HG03442 (cell line): ENCODE results near the gene RAB8A.
A peak's percentile ranks its signal among the peaks of the same experiment; 100 is the strongest.
"Not testable (repeated sequence)": the region's sequence is repeated elsewhere in the genome, so short reads cannot be mapped to it uniquely, and the experiment has no call there.

Source experiments
- ATAC-seq: cut with Tn5 transposase; IDR thresholded peaks from one replicate; pipeline ENCODE4 v1.9.1; 2021; ENCODE audit warnings: mild to moderate bottlenecking, moderate library complexity; ENCODE audit not compliant: unreplicated experiment

RAB8A gene

GRCh38 chr19:16106121-16106520 lies 5.6 kb upstream of the RAB8A start:
- ATAC-seq, result no peak

GRCh38 chr19:16111909-16112752 lies 442 bp downstream of the RAB8A start:
- ATAC-seq, result no peak

- ATAC-seq, result no peak
Measured at GRCh38 chr19:16112778-16113177, 1.1 kb downstream of the RAB8A start.

GRCh38 chr19:16113727-16114126 lies 2.0 kb downstream of the RAB8A start:
- ATAC-seq, result no peak

- no peak for ATAC-seq
Measured at GRCh38 chr19:16115301-16116039, 3.8 kb downstream of the RAB8A start.

GRCh38 chr19:16116067-16116466 lies 4.4 kb downstream of the RAB8A start:
- ATAC-seq, result no peak

GRCh38 chr19:16117594-16118033 lies 5.9 kb downstream of the RAB8A start:
- peak; percentile 23 for ATAC-seq

- ATAC-seq, result peak; percentile 60
Measured at GRCh38 chr19:16118489-16119033, 6.9 kb downstream of the RAB8A start.

GRCh38 chr19:16119075-16119857 lies 7.6 kb downstream of the RAB8A start:
- ATAC-seq, result not testable (repeated sequence)

GRCh38 chr19:16121141-16121540 lies 9.5 kb downstream of the RAB8A start:
- no peak for ATAC-seq

GRCh38 chr19:16121967-16122366 lies 10.3 kb downstream of the RAB8A start:
- no peak for ATAC-seq

- no peak for ATAC-seq
Measured at GRCh38 chr19:16124953-16125352, 13.3 kb downstream of the RAB8A start.

GRCh38 chr19:16125737-16126495 lies 14.2 kb downstream of the RAB8A start:
- ATAC-seq, result no peak

- no peak for ATAC-seq
Measured at GRCh38 chr19:16127080-16127479, 15.4 kb downstream of the RAB8A start.

GRCh38 chr19:16127776-16128371 lies 16.2 kb downstream of the RAB8A start:
- ATAC-seq, result no peak

- no peak for ATAC-seq
Measured at GRCh38 chr19:16131648-16132047, 20.0 kb downstream of the RAB8A start.

GRCh38 chr19:16133818-16134217 lies 22.1 kb downstream of the RAB8A start:
- no peak for ATAC-seq

- ATAC-seq, result no peak
Measured at GRCh38 chr19:16134510-16134909, 22.8 kb downstream of the RAB8A start.

GRCh38 chr19:16135430-16136127 lies 23.9 kb downstream of the RAB8A start:
- ATAC-seq, result no peak
